Measurements from ENCODE around the gene NAALADL2.

- no peak for TF ChIP-seq MAX (CRISPR knock-in tag; IDR thresholded peaks at IDR 0.05)
- TF ChIP-seq ZZZ3 (IDR thresholded peaks at IDR 0.05): no peak
Measured at GRCh38 chr3:175564363-175564762, 705.2 kb downstream of the NAALADL2 start.
